Esophagus muscularis mucosa (tissue), 4 donors: ENCODE results near the gene LTB4R2. TPM values are rescaled to one million over a fixed set of nuclear protein-coding genes. Genes with fewer than 3 reads are reported as not detected.

Source experiments
- DNase-seq: peaks from one replicate; pipeline ENCODE4 v3.0.0-alpha.2; 2017; ENCODE audit errors: extremely low spot score
- H3K27ac ChIP-seq, 4 donors: fragments of 200-600 bp; sonication (generic); replicated peaks in 1 of 4; 1 replicate in 3 of 4; 2 replicates in 1 of 4; pipeline ENCODE4 v1.5.1; 2016 to 2019; ENCODE audit warnings: mild to moderate bottlenecking in 1 of 4
- H3K27me3 ChIP-seq, 4 donors: fragments of 200-600 bp; sonication (generic); one replicate each; pipeline versions ENCODE4 v1.5.1 to v1.6.0; 2016 to 2019
- H3K36me3 ChIP-seq, 4 donors: fragments of 200-600 bp; sonication (generic); one replicate each; pipeline ENCODE4 v1.5.1; 2016 to 2019
- H3K4me1 ChIP-seq, 4 donors: fragments of 200-600 bp; sonication (generic); one replicate each; pipeline ENCODE4 v1.5.1; 2016 to 2019
- H3K4me3 ChIP-seq, 4 donors: fragments of 200-600 bp; sonication (generic); 1 replicate in 2 of 4; 2 replicates in 2 of 4; pipeline ENCODE4 v1.5.1; 2016 to 2019; ENCODE audit warnings: mild to moderate bottlenecking in 4 of 4, moderate library complexity in 1 of 4
- H3K9me3 ChIP-seq, 4 donors: fragments of 200-600 bp; sonication (generic); 1 replicate in 3 of 4; 2 replicates in 1 of 4; pipeline ENCODE4 v1.5.1; 2016 to 2019
- CTCF ChIP-seq, 3 experiments: fragments of 200-600 bp in 2 of 3; fragments of 450-650 bp in 1 of 3; sonication (generic) in 2 of 3; IDR thresholded peaks; one replicate each; pipeline ENCODE4 v1.5.1; 2017 to 2019; ENCODE audit warnings: antibody characterized with exemption in 3 of 3, mild to moderate bottlenecking in 2 of 3, moderate library complexity in 1 of 3
- EP300 ChIP-seq: sonication (generic); formaldehyde crosslinking; IDR thresholded peaks from one replicate; pipeline ENCODE4 v1.6.1; 2017; ENCODE audit warnings: antibody characterized with exemption
- POLR2A ChIP-seq: fragments of 450-650 bp; IDR thresholded peaks from one replicate; pipeline ENCODE4 v1.6.1; 2017; ENCODE audit warnings: antibody characterized with exemption, moderate library complexity, mild to moderate bottlenecking, low read depth
- POLR2AphosphoS5 ChIP-seq, 2 donors: sonication (generic); formaldehyde crosslinking; IDR thresholded peaks; one replicate each; pipeline ENCODE4 v1.6.1; 2017; ENCODE audit warnings: antibody characterized with exemption in 2 of 2
- WGBS: methylation state at CpG from one replicate; pipeline ENCODE4 v1.1.5; 2018; 5-methylcytosine and 5-hydroxymethylcytosine counted together
- intact Hi-C: fragments of 100-400 bp; cut with DNase I; formaldehyde crosslinking; loops from one replicate; pipeline ENCODE4 v1.15.1; 2023
- total RNA-seq, 4 donors: library from RNA; depleted of rRNA; stranded (reverse); fragments of >200 nt; gene quantifications; one replicate each; pipeline versions ENCODE4 v1.1.0 to v1.2.1, GENCODE V29; 2016

Gene LTB4R2
- total RNA-seq, 4 donors from 2014 or later = 1.7 to 3.7 (median 2.4) TPM

DNA sequence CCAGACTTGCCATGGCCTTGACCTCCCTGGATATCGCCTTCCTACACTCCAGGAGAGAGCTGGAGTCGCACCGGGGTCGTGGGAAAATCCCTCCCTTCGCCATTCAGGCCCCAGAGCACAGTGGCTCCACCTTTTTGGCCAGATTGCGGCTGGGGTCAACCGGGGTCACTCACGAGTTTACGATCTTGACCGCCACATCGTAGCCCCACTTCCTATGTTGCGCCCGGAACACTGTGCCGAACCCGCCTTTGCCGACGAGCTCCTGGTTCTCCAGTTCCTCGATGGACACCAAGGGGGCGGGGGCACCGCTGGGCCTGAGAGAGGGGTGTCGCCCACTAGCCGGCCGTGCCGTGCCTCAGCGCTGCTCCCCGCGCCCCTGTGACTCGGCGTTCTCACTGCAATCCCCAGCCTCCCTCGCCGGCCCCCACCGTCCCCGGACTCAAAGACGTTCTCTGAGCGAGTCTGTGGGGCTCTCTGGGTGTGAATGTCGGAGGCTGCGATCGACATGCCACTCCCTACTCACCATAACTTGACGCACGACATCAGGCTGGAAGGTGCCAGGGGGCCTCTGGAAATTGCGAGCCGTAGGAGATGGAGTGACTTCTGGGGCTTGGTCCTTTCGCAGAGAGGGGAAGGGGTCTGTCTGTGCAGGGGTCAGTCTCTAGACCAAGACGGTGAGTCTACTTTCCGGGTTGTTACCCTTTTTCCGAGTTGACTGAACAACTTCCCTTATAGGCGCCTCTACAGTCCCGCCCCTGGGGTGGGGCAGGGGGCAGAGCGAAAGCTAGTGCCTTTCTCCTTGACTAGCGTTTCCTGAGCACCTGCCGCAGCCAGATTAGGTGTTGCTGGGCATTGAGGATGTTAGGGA lies 29.6 kb downstream of the LTB4R2 start, which contains the start of gene RIPK3:
Gene RIPK3 (minus strand): TSS at position 708 of the 868 bp plus-strand sequence. CDS start 165 bp downstream, at position 543.
- H3K36me3 ChIP-seq = no peaks in the 10 kb centered on the region
- H3K9me3 ChIP-seq = no peaks in the 10 kb centered on the region
- TF ChIP-seq EP300 = no peak
- peaks cover 20 to 30% (median 26%) of the 10 kb centered on the region in 4 donors for H3K4me1 ChIP-seq
- WGBS = 31% methylated on average over 44 of the region's 51 CpGs
- intact Hi-C loops = no loop called here
- H3K4me3 ChIP-seq = peak within 1 kb of the TSS; percentile 41 to 58 (median 51)
- peak within 1 kb of the TSS; percentile 6 to 63 (median 51) for H3K27ac ChIP-seq
- H3K27me3 ChIP-seq = peaks cover 0 to 41% (median 15%) of the 10 kb centered on the region in 4 donors
- no peak for DNase-seq

DNA sequence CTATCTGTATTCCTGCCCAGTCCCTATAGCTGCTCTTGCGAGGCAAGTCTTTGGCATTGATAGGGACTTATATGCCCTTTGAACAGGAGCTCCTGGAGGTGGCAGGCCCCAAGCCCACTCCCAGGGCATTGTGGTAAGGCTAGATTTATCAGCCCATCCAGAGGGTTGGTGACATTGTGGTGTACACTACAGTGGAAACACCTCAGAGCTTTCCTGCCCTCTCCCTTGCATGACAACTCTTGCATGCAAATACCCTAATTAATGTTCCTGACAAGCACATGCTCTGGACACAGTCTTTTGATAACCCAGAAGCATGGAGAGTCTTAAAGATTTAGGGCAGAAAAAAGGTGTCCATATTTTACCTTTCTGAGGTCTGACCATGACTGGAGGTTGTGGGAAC lies 30.7 kb downstream of the LTB4R2 start:
- intact Hi-C loops = no loop called here
- Histone ChIP-seq H3K27me3 (peaks cover 0 to 36% (median 7%) of the 10 kb centered on the region in 4 donors), H3K4me1 (peaks cover 15 to 19% (median 17%) of the 10 kb centered on the region in 4 donors), H3K36me3 (no peaks in the 10 kb centered on the region), H3K9me3 (no peaks in the 10 kb centered on the region), H3K27ac (no peak overlapping the region), H3K4me3 (no peak overlapping the region)
- TF ChIP-seq POLR2AphosphoS5 (IDR thresholded peaks at IDR 0.05) = no peak
- TF ChIP-seq POLR2A = no peak
- no peak for TF ChIP-seq CTCF (IDR thresholded peaks at IDR 0.05)
- TF ChIP-seq EP300 = no peak
- no peak for DNase-seq
- WGBS = 83% methylated on average over 1 of the region's 1 CpG

DNA sequence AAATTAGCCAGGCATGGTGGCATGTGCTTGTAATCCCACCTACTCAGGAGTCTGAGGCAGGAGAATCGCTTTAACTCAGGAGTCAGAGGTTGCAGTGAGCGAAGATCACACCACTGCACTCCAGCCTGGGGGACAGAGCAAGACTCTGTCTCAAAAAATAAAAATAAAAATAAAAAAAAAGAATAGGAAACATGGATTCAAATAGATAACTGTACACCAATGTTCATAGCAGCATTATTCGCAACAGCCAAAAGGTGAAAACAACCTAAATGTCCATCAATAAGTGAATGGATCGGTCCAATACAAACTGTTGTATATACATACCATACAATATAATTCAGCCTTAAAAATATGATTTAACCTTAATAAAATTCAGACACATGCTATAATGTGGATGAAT lies 32.9 kb downstream of the LTB4R2 start:
- 80% methylated on average over 4 of the region's 4 CpGs for WGBS

DNA sequence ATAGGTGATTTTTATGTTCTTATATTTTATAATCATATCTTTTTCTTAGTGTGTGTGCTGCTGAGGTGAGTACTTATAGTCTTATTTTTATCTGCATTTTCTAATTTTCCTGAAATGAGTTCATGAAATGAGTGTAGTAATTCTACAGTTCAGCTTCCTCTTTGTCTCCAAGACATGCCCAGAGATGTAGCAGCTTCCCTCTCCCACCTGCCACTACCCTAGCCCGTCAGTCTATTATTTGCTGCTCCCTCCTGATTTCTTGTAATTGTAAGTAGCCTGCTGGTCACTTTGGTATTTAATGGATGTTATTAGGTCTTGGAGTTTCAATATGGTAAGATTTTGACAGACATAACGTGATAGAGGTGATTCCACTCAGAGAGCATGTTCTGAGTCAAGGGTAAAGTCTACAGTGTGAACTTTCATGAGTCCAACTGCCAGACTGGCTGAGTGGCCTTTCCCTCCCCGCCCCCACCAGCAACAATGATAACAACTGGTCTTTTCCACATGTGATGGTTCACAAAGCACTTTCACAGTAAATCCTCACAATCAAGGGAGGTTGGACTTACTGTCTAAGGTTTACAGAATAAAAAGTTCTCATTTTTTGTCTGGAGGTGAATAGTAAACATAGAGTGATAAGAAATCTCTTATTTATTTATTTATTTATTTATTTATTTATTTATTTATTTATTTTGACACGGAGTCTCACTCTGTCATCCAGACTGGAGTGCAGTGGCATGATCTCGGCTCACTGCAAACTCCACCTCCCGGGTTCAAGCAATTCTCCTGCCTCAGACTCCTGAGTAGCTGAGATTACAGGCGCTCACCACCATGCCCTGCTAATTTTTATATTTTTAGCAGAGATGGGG lies 34.1 kb downstream of the LTB4R2 start:
- 82% methylated on average over 7 of the region's 7 CpGs for WGBS
- H3K36me3 ChIP-seq = no peaks in the 10 kb centered on the region
- intact Hi-C loops = no loop called here
- H3K4me1 ChIP-seq = peaks cover 6 to 7% (median 7%) of the 10 kb centered on the region in 4 donors
- no peak for DNase-seq
- no peak for TF ChIP-seq EP300
- no peak for TF ChIP-seq CTCF (IDR thresholded peaks at IDR 0.05)
- TF ChIP-seq POLR2AphosphoS5 (IDR thresholded peaks at IDR 0.05) = no peak
- TF ChIP-seq POLR2A = no peak
- no peaks in the 10 kb centered on the region for H3K9me3 ChIP-seq
- peaks cover 0 to 16% (median under 1%) of the 10 kb centered on the region in 4 donors for H3K27me3 ChIP-seq
- H3K4me3 ChIP-seq = no peak overlapping the region
- no peak overlapping the region for H3K27ac ChIP-seq

More for the DNA sequence above, 32.9 kb downstream of the LTB4R2 start:
- intact Hi-C loops = no loop called here
- TF ChIP-seq EP300 = no peak
- no peak for TF ChIP-seq POLR2A
- H3K4me1 ChIP-seq = peaks cover 15 to 17% (median 15%) of the 10 kb centered on the region in 4 donors
- no peak overlapping the region for H3K27ac ChIP-seq
- no peak for DNase-seq
- H3K36me3 ChIP-seq = no peaks in the 10 kb centered on the region
- no peaks in the 10 kb centered on the region for H3K9me3 ChIP-seq
- no peak overlapping the region for H3K4me3 ChIP-seq
- H3K27me3 ChIP-seq = peaks cover 0 to 26% (median 5%) of the 10 kb centered on the region in 4 donors

DNA sequence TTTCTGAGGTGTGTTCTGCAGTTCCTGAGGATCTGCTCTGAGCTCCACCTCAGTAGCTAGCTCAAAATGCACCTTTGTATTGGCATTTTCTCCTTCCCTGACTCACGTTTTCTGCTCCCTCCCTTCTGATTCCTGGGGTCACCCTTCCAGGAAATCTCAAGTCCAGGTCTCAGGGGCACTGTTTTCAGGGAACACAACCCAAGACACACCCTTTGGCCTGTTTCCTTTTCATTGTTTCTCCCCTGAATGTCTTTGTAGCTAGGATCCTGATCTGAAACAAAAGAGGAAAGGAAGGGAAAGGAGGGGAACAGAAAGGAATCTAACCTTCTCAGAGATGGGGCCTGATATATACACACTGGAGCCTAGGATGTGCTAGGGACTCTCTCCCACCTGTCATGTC lies 37.2 kb downstream of the LTB4R2 start:
- TF ChIP-seq POLR2AphosphoS5 (IDR thresholded peaks at IDR 0.05) (no peak), EP300 (no peak), CTCF (IDR thresholded peaks at IDR 0.05) (no peak), POLR2A (no peak)
- Histone ChIP-seq H3K4me1 (peaks cover 0 to 9% (median 9%) of the 10 kb centered on the region in 4 donors), H3K27me3 (peaks cover 0 to 6% (median 0%) of the 10 kb centered on the region in 4 donors), H3K4me3 (no peak overlapping the region), H3K27ac (no peak overlapping the region), H3K36me3 (no peaks in the 10 kb centered on the region), H3K9me3 (no peaks in the 10 kb centered on the region)
- 67% methylated on average over 1 of the region's 1 CpG for WGBS
- DNase-seq = no peak
- intact Hi-C loops = no loop called here
